GM21360 (cell line): ENCODE data around the gene LRTM2.

ENCODE experiments used
- ATAC-seq: cut with Tn5 transposase; IDR thresholded peaks from one replicate; pipeline ENCODE4 v1.9.1; 2021; ENCODE audit warnings: mild to moderate bottlenecking, moderate library complexity; ENCODE audit not compliant: unreplicated experiment

Gene LRTM2

DNA sequence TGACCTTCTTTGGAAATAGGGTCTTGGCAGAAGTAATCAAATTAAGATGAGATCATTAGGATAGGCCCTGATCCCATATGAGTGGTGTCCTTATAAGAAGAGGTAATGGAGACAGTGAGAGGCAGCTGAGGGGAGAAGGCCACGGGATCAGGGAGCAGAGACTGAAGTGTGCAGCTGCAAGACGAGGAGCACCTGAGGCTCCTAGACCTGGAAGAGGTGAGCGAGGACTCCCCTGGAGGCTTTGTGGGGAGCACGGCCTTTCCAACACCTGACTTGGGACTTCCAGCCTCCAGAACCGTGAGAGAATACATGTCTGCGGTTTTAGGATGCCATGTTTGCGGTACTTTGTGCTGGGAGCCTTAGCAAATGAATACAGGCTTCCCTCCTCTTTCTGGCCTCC lies 37.5 kb downstream of the LRTM2 start:
- no peak for ATAC-seq

DNA sequence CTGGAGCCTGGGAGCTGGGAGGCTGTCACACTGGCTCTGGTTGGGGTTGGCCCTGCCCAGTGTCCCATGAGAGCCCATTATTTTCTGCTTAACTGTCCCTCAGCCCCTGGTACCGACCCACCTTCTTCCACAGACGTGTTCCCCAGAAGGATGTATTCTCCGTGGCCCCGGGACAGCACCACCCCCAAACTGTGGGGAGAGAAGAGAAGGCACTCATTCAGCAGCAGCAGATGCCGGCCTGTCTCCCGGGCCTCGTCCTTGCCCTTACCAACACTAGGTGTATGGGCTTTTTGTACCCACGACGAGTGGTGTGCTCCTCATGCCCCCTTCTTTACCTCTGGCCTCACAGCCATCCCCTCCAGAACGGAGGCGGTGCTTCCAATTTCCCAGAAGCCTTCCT lies 38.1 kb downstream of the LRTM2 start:
- no peak for ATAC-seq

DNA sequence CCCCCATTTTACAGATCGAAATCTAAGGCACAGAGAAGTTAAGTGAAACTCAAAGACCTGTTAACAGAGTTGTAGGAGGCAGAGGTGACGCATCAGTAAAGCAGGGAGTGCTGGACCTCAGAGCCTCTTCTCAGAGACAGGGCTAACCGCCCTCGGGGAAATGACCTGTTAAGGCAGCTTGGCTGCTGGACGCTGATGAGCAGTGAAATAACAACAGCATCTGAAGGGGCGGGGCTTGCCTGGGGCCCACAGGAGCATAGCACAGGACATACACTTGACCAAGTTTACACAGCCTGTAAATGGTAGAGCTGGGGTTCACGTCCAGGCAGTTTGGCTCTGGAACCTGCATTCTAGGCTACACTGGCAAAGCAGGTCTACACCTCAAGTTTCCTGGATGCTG lies 39.3 kb downstream of the LRTM2 start:
- ATAC-seq, result no peak

DNA sequence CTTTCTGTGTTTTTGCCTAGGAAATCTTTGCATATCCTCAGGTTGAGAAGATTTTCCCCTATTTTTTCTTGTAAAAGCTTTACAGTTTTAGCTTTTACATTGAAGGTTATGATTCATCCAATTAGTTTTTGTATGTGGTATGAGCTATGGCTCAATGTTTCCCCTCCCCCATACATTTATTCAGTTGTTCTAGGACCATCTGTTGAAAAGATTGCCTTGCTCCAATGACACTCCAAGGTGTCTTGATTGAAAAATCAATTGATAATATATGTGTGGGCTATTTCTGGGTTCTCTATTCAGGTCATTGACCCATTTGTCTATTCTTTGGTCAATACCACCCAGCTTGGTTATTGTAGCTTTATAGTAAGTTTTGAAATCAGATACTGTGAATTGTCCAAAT lies 42.6 kb downstream of the LRTM2 start:
- no peak for ATAC-seq

DNA sequence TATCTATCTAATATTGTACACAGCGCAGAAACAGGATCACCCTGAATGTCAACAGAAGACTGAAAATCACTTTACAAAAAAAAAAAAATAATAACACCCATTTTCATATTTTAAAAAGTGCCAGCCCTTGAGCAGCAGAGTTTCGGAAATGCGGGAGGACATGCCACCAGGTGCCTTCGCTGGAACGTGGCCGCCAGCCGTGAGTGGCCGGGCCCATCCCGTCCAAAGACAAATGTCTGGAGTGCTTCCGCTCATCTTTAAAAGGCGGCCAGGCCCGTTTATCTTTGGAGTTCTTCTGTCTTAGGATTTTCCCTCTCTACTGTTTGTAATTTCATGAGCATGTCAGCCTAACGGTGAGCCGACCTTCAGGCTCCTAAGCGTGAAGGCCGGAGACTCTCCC lies 43.5 kb downstream of the LRTM2 start:
- no peak for ATAC-seq

DNA sequence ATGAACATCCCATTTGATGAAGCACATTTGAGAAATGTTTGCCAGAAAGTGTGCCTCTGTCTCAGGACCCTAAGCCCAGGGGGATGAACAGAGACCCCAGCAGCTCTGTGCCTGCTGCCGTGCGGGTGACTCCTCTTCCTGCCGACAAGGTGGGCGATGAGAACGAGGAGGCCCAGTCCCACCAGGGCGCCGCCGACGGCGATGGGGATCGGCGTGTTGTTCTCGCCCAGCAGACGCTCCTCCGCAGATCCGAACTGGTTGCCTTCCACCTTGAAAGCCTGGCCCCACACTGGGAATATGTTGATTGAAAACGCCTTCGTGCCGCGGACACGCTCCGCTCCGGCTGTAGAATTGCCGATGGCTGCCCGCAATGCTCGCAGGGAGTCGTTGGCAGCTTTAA lies 44.1 kb downstream of the LRTM2 start:
- no peak for ATAC-seq

DNA sequence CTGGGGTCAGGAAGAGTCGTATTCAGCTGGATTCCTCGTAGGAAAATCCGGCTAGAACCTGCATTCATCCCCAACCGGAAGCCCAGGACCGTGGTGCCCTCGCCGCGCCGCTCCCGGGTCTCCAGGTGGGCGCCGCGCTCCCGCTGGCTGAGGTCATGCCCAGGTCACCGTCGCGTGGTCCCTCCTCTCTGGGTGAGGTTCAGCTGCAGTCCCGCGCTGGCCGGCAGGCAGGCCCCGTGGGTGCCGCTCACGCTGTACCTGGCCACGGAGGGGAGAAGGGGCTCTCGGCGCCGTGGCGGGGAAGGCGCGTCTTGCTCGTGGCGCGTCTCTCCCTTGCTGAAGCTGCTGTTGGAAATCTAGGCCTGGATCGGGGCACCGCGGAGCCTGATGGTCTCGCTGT lies 44.5 kb downstream of the LRTM2 start:
- ATAC-seq, result no peak

DNA sequence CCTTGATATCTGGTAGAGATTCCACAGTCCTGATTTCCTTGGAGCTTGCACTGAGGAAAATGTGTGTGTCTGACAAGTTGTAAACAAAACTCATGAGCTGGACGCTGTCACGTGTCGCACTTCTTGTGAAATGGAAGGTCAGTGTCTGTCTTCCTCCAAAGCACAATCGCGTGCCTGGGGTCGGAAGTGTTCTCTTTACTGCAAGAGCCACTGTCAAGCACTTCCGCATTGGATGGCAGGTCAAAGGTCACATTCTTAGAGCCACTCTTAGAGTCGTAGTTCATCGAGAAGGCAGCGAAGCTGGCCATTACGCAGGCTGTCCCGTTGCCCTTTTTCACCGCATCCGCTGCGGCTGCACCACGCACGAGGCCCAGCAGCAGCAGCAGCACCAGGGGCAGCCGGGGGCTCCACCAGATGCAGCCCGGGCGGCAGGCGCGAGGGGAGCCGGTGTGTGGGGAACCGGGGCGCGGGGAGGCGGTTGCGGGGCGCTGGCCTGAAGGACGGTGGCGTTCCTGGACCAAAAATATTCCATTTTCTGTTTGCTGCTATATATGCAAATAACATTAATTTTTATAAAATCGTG lies 45.0 kb downstream of the LRTM2 start:
- ATAC-seq, result no peak

DNA sequence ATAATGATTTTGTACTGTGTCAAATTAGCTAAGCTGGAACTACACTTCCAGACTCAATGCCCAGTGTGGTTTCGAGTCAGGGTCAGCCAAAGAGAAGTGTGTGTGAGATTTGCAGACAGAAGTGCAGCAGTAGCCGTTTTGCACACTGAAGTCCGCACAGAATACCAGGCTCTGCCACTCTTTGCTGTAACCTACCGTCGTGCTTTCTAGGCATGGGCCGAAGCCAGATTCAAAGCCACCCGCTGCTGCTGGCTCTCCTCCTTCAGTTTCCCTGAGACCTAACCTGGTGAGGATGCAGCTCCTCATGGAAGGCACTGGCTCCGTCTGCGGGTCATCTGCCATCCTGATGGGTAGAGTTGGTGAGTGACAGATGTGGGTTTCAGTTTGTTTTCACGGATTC lies 48.8 kb downstream of the LRTM2 start:
- no peak for ATAC-seq

DNA sequence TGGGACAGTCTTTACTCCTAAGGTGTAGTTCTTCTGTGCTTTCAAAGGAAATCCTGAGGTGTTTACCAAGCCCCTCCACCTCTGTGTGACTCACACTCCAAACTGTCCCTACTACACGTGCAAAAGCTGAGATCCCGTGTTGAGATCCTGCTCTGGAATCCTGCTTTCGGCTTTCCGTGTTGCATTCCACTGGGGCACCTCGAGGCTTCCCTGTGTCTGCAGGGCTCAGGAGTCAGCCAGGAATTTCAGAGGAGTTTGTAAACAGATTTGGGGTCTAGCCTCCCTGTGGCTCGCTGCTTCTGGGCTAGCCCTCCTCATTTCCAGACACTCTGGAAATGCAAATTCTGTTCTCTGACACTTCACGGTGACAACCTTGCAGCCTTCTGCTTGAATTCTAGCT lies 49.7 kb downstream of the LRTM2 start:
- no peak for ATAC-seq

DNA sequence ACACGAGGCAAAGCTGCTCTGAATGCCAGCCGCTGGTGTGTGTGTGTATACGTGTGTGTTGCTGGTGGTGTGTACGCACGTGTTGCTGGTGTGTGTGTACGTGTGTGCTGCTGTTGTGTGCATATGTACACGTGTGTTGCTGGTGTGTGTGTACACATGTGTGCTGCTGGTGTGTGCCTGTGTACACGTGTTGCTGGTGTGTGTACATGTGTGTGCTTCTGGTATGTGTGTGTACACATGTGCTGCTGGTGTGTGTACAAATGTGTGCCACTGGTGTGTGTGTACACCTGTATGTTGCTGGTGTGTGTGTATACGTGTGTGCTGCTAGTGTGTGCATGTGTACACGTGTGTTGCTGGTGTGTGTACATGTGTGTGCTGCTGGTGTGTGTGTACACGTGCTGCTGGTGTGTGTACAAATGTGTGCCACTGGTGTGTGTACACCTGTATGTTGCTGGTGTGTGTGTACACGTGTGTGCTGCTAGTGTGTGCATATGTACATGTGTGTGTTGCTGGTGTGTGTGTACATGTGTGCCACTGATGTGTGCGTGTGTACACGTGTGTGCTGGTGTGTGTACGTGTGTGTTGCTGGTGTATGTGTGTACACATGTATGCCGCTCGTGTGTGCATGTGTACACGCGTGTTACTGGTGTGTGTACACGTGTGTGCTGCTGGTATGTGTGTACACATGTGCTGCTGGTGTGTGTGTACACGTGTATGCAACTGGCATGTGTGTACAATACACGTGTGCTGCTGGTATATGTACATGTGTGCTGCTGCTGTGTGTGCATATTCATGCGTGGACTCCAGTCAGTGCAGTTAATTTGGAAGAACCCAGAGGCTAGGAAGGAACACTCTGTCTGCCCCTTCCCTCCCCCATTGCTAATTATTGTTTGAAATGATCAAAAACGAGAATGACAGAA lies 50.9 kb downstream of the LRTM2 start:
- ATAC-seq, result no peak

DNA sequence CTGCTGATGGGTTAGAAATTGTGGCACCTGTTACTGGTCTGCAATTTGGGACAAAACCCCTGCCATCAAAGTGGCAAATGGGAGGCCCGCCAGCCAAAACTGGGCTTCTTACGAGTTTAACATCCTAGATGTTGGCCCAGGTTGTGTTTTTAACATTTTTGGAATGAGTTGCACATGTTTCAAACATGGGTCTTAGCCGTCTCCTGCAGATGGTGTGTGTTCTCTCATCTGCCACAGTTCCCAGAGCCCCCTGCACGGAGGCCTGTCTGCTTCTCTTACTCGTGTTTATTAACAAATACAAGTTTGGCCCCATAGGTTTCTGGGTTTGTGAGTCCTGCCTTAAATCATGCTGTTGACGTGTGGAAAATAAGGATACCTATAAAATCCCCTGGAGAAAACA lies 51.6 kb downstream of the LRTM2 start:
- no peak for ATAC-seq

DNA sequence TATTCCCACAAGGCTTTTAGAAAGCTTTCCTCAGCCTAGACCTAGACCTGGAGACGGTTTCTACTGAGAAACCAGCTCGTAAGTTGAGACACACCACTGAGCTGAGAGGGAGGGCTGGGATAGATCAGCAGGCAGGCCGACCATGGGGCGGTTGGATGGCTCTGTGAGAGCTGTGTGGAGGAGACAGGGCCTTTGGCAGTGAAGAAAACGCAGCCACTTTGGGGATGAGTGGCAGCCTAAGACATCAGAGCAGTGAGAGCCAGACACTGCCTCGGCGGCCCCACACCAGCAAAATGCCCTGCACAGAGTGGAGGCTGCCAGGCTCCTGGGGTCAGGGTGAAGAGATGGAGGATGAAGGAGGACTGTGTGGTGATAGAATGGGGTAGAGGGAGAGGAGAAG lies 52.1 kb downstream of the LRTM2 start:
- no peak for ATAC-seq

DNA sequence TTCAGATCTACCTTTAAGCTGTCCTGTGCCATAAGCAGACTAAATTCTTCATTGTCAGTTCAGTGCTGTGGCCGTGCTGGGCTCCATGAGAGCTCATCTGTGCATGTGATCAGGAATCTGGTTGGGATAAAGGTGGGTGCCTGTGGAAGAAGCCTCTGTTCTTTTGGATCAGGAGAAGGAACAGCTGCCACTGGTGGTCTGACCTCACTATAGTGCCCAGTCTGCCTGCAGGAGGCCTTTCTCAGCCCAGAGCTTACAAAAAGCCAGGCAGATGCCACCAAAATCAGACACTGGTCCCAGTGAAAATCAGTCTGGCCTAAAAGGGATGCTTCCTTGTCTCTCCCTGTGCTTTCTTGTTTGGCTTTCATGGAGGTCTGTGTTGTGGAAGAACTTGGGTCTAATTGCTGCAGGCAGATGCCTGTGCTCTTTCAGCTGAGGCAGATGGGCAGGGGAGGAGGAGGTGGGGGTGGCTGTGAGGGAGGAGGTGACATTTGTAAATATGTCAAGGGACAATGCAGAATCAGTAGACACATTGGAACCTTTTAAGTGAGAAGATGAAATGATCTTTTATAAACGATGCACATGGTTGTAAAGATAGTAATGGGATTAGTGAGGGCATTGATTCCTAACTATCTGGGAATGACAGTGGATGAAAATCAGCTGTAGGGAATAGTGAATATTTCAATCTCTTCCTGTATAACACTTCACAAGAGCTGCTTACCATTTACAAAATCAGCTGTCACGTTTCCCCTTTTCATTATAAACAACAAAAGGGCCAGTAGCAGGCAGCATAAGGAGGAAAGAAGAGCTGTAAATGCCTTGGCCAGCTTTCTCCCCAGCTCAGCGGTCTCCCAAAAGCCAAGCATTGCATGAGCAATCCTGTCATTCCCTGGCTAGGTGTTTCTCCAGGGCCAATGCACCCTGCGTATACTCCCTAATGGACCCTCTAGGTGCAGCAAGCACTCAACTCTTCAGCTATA lies 53.5 kb downstream of the LRTM2 start:
- ATAC-seq, result no peak

DNA sequence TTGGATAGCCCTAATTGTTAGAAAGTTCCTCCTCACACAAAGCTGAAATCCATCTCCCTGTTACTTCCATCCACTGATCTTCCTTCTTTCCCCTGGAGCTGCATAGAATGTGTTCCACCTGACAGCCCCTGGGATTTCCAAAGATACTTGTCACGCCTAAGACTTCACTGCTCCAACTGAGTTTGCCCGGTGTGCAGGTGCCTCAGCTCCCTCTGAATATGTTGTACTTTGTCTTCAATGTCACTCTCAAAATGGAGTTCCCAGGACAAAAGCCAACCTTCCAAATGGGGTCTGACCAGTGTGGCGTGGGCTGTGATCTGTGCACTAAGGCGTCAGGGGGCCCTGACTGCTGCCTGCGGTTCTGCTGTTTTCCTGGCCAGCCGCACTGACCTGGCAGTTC lies 55.2 kb downstream of the LRTM2 start:
- no peak for ATAC-seq

DNA sequence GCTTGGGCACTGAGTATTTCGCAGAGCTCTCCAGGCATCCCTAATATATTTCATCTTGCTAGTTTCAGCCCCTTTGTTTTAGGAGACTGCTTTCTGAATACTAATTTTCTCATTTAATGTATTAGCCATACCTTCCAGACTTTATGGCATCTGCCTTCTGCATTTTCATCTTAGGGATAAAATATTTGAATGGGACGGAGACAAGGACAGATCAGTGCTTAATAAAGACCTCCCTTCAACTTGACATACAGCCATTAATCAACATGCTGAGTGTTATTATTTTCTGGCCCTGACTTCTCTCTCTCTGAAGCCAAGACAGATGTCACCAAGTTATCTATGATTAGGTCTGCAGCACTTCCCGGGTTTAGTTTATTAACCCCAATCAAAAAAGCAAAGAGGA lies 55.7 kb downstream of the LRTM2 start:
- ATAC-seq, result no peak

DNA sequence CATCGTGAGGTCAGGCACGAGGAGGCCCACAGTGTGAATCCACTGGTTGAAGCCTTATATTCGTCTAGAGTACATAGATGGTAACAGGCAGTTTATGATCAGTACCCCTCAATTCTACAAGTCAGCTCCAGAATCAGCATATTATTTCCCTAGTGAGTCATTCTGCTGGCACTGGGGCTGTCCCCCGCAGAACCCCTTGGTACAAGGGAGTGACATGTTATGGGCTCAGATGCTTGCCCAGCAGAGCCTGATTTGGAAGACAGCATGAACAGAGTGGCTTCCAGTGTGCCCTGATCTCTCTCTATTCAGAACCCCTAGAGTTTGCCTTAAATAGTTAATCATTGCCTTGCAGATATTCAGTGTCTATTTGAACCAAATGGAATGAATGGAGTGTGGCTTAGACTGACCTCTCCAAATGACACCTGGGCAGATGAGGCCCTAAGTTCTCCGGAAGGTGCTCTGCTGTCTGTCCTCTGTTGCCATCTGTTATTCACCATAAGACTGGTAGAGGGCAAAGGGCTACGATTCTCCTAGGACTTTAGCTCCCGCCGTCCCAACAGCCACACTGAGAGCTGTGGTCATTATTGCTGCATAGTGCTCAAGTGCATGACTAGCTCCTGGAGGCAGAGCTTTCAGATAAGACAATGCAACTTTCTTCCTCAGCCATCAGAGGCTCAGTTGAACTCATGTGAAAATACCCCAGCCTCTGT lies 57.0 kb downstream of the LRTM2 start:
- ATAC-seq, result no peak

DNA sequence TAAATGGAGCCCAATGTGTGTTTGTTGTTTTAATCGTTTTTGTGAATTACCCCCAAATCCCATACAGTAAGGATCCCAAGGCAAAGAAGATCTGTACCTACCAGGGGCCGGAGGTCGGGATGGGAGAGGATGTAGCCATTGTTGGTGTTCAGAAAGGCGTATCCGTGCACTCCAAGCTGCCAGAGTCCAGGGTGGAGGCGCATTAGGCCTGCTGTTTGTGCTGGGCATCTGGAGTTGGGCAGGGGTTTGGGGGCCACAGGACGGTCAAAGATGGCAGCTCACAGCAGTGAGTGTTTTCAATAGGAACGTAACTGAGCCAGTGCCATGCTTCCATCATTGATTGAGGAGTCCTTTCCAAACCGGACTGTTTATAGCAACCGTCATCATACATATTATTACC lies 57.8 kb downstream of the LRTM2 start:
- no peak for ATAC-seq

DNA sequence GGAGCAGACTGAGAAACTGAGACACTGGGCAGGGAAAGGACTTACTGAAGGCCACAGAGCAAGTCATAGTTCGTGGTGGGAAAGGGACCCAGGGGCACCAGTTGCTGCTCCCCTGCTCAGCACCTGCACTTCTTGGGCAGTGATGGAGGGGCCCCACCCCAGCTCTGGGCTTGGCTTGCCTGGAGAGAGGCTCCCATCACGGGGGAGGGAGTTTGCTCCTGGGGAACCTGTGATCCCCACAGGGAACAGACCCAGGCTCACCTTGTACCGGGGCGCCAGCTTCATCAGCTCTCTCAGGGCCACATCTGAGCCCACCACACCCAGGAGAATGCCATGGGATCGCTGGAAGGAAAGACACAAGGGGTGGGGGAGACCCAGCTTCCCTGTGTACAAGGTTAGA lies 58.3 kb downstream of the LRTM2 start:
- no peak for ATAC-seq

DNA sequence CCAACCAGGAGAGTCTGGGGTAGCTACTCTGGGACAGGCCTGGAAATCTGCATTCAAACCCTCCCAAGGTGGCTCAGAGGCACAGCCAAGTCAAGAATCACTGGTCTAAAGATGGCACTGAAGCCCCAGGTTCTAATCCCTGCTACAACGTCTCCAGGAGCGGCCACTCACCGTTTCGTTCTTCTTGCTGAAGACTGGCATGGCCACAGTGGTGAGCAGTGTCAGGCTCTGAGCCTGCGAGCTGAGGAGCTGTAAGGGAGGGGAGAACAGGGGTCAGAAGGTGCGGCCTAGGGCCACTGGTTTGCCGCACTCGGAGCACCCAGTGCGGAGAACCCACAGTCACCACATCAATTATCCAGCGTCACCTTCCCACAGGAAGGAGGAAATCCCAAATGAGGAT lies 59.3 kb downstream of the LRTM2 start:
- no peak for ATAC-seq
